ENCODE results near the gene SP2. TPM values are rescaled to one million over a fixed set of nuclear protein-coding genes. Genes with fewer than 3 reads are reported as not detected.

Gene SP2
- total and polyA plus RNA-seq, 2 of the 13 experiments (the other 11 are each of a cell fraction or from before 2014, with no cell fraction given), result 1.4 to 4.8 TPM

DNA sequence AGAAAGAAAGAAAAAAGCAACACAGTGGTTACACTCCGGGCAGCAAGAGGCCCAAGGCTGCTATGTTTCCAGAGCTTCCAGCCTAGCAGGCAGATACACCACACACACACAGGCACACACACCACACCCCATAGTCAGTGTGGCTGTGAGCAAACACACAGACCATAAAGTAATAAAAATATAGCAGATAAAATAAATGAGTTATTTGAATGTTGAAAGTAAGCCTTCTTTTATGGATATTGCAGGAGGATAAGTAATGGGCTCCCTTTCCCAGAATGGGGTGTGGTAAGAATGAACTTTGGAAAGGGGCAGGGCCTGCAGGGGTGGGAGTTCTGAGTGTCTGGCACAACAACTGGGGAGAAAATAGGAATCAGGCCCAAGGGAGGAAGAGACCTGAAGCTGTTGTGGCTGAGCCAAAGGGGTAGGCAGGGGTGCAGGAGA is 70.1 kb downstream of the SP2 start (continued):
- peak; percentile 17; the same call in 1 of the 2 replicates for TF ChIP-seq IKZF5 (CRISPR knock-in tag; IDR thresholded peaks at IDR 0.05)
- TF ChIP-seq SRSF9 (IDR thresholded peaks at IDR 0.05; ENCODE audit: borderline replicate concordance, insufficient read depth, low read depth, low read length, poor library complexity, severe bottlenecking), result no peak
- no peak for TF ChIP-seq SMARCC2 (IDR thresholded peaks at IDR 0.05)
- no peak; the same call in none of the 2 replicates for TF ChIP-seq HOXA3 (CRISPR knock-in tag; IDR thresholded peaks at IDR 0.05)
- TF ChIP-seq ZNF501 (CRISPR knock-in tag; IDR thresholded peaks at IDR 0.05), result peak; percentile 36; the same call in 1 of the 2 replicates
- TF ChIP-seq CREM (IDR thresholded peaks at IDR 0.05), result no peak
- no peak for TF ChIP-seq CREM (CRISPR knock-in tag; IDR thresholded peaks at IDR 0.05)
- TF ChIP-seq RFXAP (CRISPR knock-in tag; IDR thresholded peaks at IDR 0.05; ENCODE audit: borderline replicate concordance), result peak; percentile 31; the same call in 1 of the 2 replicates
- TF ChIP-seq, protein P1, sequence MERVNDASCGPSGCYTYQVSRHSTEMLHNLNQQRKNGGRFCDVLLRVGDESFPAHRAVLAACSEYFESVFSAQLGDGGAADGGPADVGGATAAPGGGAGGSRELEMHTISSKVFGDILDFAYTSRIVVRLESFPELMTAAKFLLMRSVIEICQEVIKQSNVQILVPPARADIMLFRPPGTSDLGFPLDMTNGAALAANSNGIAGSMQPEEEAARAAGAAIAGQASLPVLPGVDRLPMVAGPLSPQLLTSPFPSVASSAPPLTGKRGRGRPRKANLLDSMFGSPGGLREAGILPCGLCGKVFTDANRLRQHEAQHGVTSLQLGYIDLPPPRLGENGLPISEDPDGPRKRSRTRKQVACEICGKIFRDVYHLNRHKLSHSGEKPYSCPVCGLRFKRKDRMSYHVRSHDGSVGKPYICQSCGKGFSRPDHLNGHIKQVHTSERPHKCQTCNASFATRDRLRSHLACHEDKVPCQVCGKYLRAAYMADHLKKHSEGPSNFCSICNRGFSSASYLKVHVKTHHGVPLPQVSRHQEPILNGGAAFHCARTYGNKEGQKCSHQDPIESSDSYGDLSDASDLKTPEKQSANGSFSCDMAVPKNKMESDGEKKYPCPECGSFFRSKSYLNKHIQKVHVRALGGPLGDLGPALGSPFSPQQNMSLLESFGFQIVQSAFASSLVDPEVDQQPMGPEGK (CRISPR knock-in tag; IDR thresholded peaks at IDR 0.05), result peak; percentile 61
- TF ChIP-seq ZNF253 (CRISPR knock-in tag; IDR thresholded peaks at IDR 0.05; ENCODE audit: borderline replicate concordance), result no peak
- TF ChIP-seq, protein P2, sequence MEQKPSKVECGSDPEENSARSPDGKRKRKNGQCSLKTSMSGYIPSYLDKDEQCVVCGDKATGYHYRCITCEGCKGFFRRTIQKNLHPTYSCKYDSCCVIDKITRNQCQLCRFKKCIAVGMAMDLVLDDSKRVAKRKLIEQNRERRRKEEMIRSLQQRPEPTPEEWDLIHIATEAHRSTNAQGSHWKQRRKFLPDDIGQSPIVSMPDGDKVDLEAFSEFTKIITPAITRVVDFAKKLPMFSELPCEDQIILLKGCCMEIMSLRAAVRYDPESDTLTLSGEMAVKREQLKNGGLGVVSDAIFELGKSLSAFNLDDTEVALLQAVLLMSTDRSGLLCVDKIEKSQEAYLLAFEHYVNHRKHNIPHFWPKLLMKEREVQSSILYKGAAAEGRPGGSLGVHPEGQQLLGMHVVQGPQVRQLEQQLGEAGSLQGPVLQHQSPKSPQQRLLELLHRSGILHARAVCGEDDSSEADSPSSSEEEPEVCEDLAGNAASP (CRISPR knock-in tag; IDR thresholded peaks at IDR 0.05; ENCODE audit: borderline replicate concordance), result 0 out of 2 replicates have a peak, but pooled peaks have one; percentile 29
- peak; percentile 67; the same call in 1 of the 2 replicates for TF ChIP-seq SP5 (CRISPR knock-in tag; IDR thresholded peaks at IDR 0.05; ENCODE audit: borderline replicate concordance, low read depth)
- TF ChIP-seq ZNF143 (CRISPR knock-in tag; IDR thresholded peaks at IDR 0.05), result no peak
- TF ChIP-seq ZNF331 (CRISPR knock-in tag; IDR thresholded peaks at IDR 0.05), result 0 out of 2 replicates have a peak, but pooled peaks have one; percentile 42
- TF ChIP-seq MTA1 (CRISPR knock-in tag; IDR thresholded peaks at IDR 0.05; ENCODE audit: borderline replicate concordance), result no peak
- TF ChIP-seq STAT5B (CRISPR knock-in tag; IDR thresholded peaks at IDR 0.05), result no peak
- TF ChIP-seq ZNF792 (CRISPR knock-in tag; IDR thresholded peaks at IDR 0.05), result 0 out of 2 replicates have a peak, but pooled peaks have one; percentile 35
- TF ChIP-seq ARID2 (CRISPR knock-in tag; IDR thresholded peaks at IDR 0.05; ENCODE audit: borderline replicate concordance), result no peak
- no peak for TF ChIP-seq RBAK (CRISPR knock-in tag; IDR thresholded peaks at IDR 0.05)
- no peak for TF ChIP-seq MAFK (conservative IDR thresholded peaks at IDR 0.05 in 1 of 2, IDR thresholded peaks at IDR 0.05 in 1 of 2; ENCODE audit: low read length in 2 of 2)
- no peak for TF ChIP-seq ZFP36L2 (CRISPR knock-in tag; IDR thresholded peaks at IDR 0.05)
- TF ChIP-seq, protein P3, sequence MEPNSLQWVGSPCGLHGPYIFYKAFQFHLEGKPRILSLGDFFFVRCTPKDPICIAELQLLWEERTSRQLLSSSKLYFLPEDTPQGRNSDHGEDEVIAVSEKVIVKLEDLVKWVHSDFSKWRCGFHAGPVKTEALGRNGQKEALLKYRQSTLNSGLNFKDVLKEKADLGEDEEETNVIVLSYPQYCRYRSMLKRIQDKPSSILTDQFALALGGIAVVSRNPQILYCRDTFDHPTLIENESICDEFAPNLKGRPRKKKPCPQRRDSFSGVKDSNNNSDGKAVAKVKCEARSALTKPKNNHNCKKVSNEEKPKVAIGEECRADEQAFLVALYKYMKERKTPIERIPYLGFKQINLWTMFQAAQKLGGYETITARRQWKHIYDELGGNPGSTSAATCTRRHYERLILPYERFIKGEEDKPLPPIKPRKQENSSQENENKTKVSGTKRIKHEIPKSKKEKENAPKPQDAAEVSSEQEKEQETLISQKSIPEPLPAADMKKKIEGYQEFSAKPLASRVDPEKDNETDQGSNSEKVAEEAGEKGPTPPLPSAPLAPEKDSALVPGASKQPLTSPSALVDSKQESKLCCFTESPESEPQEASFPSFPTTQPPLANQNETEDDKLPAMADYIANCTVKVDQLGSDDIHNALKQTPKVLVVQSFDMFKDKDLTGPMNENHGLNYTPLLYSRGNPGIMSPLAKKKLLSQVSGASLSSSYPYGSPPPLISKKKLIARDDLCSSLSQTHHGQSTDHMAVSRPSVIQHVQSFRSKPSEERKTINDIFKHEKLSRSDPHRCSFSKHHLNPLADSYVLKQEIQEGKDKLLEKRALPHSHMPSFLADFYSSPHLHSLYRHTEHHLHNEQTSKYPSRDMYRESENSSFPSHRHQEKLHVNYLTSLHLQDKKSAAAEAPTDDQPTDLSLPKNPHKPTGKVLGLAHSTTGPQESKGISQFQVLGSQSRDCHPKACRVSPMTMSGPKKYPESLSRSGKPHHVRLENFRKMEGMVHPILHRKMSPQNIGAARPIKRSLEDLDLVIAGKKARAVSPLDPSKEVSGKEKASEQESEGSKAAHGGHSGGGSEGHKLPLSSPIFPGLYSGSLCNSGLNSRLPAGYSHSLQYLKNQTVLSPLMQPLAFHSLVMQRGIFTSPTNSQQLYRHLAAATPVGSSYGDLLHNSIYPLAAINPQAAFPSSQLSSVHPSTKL (CRISPR knock-in tag; IDR thresholded peaks at IDR 0.05), result peak; percentile 71
- TF ChIP-seq RFX1 (IDR thresholded peaks at IDR 0.05), result no peak
- no peak for TF ChIP-seq ZNF20 (CRISPR knock-in tag; IDR thresholded peaks at IDR 0.05)
- peak; percentile 47 for TF ChIP-seq ZFY (CRISPR knock-in tag; IDR thresholded peaks at IDR 0.05)

All from HepG2 (cell line).